ENCODE measurements around the gene SNCB.

DNA sequence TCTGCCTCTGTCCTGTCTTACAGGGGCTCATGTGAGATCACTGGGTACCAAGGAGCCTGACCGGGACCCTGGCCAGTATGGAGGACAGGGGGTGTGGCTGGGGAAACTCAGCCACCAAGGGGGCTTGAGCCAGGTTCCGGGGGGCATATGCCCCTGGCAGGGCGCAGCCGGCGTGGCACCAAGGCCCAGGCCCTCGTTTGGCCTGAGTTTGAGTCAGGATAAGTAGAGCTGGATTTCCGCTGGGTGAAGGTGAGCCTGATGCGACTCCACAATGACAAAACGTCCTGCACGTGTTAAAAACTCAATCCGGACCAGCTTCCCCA is 16.3 kb upstream of the SNCB start:
- TF ChIP-seq POLR2AphosphoS5 (IDR thresholded peaks at IDR 0.05; ENCODE audit: insufficient read depth in 1 of 2, low read depth in 1 of 2): no peak
- TF ChIP-seq, protein P1, sequence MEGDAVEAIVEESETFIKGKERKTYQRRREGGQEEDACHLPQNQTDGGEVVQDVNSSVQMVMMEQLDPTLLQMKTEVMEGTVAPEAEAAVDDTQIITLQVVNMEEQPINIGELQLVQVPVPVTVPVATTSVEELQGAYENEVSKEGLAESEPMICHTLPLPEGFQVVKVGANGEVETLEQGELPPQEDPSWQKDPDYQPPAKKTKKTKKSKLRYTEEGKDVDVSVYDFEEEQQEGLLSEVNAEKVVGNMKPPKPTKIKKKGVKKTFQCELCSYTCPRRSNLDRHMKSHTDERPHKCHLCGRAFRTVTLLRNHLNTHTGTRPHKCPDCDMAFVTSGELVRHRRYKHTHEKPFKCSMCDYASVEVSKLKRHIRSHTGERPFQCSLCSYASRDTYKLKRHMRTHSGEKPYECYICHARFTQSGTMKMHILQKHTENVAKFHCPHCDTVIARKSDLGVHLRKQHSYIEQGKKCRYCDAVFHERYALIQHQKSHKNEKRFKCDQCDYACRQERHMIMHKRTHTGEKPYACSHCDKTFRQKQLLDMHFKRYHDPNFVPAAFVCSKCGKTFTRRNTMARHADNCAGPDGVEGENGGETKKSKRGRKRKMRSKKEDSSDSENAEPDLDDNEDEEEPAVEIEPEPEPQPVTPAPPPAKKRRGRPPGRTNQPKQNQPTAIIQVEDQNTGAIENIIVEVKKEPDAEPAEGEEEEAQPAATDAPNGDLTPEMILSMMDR (IDR thresholded peaks at IDR 0.05): no peak

Measured in vagina (tissue), 2 donors.